ENCODE measurements around the gene RNF31.
"Not testable (repeated sequence)": the region's sequence is repeated elsewhere in the genome, so short reads cannot be mapped to it uniquely, and the experiment has no call there.

RNF31 gene

GRCh38 chr14:24146978-24147760 lies at the start of gene RNF31:
Gene RNF31, plus strand, starts transcription at chr14:24147498. Its CDS starts 201 bp downstream, at chr14:24147699.
- peak; percentile 99 for DNase-seq (ENCODE audit: low spot score)

GRCh38 chr14:24098229-24098926 lies 48.9 kb upstream of the RNF31 start:
- no peak for DNase-seq (ENCODE audit: low spot score)

- DNase-seq (ENCODE audit: low spot score), result peak; percentile 43
Observed at GRCh38 chr14:24098927-24099813, 48.1 kb upstream of the RNF31 start.

GRCh38 chr14:24100197-24100981 lies 46.9 kb upstream of the RNF31 start:
- no peak for DNase-seq (ENCODE audit: low spot score)

GRCh38 chr14:24100982-24101494 lies 46.3 kb upstream of the RNF31 start:
- DNase-seq (ENCODE audit: low spot score), result no peak

- DNase-seq (ENCODE audit: low spot score), result no peak
Observed at GRCh38 chr14:24102357-24103048, 44.8 kb upstream of the RNF31 start.

- DNase-seq (ENCODE audit: low spot score), result no peak
Observed at GRCh38 chr14:24103451-24103850, 43.8 kb upstream of the RNF31 start.

- DNase-seq (ENCODE audit: low spot score), result not testable (repeated sequence)
Observed at GRCh38 chr14:24105609-24106239, 41.6 kb upstream of the RNF31 start.

GRCh38 chr14:24106672-24107271 lies 40.5 kb upstream of the RNF31 start:
- no peak for DNase-seq (ENCODE audit: low spot score)

GRCh38 chr14:24108336-24108874 lies 38.9 kb upstream of the RNF31 start:
- no peak for DNase-seq (ENCODE audit: low spot score)

GRCh38 chr14:24110060-24110459 lies 37.2 kb upstream of the RNF31 start:
- no peak for DNase-seq (ENCODE audit: low spot score)

- DNase-seq (ENCODE audit: low spot score), result no peak
Observed at GRCh38 chr14:24110523-24110922, 36.8 kb upstream of the RNF31 start.

GRCh38 chr14:24113379-24113800 lies 33.9 kb upstream of the RNF31 start:
- DNase-seq (ENCODE audit: low spot score), result no peak

- DNase-seq (ENCODE audit: low spot score), result no peak
Observed at GRCh38 chr14:24113801-24114531, 33.3 kb upstream of the RNF31 start.

GRCh38 chr14:24114532-24115421 lies 32.5 kb upstream of the RNF31 start, which contains the start of the genes DCAF11 and NRL:
Gene DCAF11, plus strand, starts transcription at chr14:24114777. Its CDS starts 818 bp downstream, at chr14:24115595.
Gene NRL, minus strand, starts transcription at chr14:24114949. Its CDS starts 32,101 bp downstream, at chr14:24082848.
- peak; percentile 100 for DNase-seq (ENCODE audit: low spot score)

- no peak for DNase-seq (ENCODE audit: low spot score)
Observed at GRCh38 chr14:24115422-24116127, 31.7 kb upstream of the RNF31 start.
